ENCODE measurements around the gene HSD17B3. TPM values are rescaled to one million over a fixed set of nuclear protein-coding genes. Genes with fewer than 3 reads are reported as not detected.
"Not testable (repeated sequence)": the region's sequence is repeated elsewhere in the genome, so short reads cannot be mapped to it uniquely, and the experiment has no call there.

The HSD17B3 gene
- polyA plus RNA-seq, 1 donor = 1.9 TPM

DNA sequence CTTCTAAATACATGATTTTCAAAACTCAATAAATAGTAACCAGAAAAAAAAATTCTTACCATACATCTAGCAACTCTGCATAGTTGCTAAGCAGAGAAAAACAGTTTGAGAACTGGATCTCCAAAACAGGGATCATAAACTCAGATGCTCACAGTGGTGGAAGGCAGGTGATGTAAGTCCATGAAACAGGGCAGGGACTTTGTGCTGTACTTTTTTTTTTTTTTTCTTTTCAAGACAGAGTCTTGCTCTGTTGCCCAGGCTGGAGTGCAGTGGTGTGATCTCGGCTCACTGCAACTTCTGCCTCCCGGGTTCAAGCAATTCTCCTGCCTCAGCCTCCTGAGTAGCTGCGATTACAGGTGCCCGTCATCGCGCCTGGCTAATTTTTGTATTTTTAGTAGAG lies 5.0 kb upstream of the HSD17B3 start:
- not testable (repeated sequence) for H3K4me1 ChIP-seq (ENCODE audit: control insufficient read depth, insufficient read depth, low read length); H3K4me3 ChIP-seq (ENCODE audit: low read length); H3K9me3 ChIP-seq (ENCODE audit: control insufficient read depth, low read depth, low read length); H3K36me3 ChIP-seq (ENCODE audit: control insufficient read depth, insufficient read depth, low read length); DNase-seq; H3K27me3 ChIP-seq (ENCODE audit: control insufficient read depth, insufficient read depth, low read length); H3K27ac ChIP-seq (ENCODE audit: low read length)
- WGBS (ENCODE audit: insufficient coverage, low lambda C conversion rate) = no CpG with 5 or more reads among the region's 6 CpGs

DNA sequence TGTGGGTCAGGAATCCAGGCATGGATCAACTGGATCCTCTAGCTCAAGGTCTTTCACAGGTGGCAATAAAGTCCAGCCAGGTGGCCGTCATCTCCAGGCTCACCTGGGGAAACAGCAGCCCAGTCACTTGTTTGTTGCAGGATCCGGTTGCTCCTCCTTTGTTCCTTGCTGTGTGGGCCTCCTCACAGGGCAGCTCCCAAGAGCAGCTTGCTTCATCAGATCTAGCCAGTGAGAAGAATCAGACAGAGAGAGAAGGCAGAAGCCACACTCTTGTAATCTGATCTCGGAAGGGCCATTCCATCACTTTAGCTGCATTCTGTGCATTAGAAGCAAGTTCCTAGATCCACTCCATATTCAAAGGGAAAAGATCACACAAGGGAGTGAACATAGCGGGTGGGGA lies 3.2 kb upstream of the HSD17B3 start:
- Histone ChIP-seq H3K27ac (ENCODE audit: low read length) (no peak overlapping the region), H3K36me3 (ENCODE audit: control insufficient read depth, insufficient read depth, low read length) (no peaks in the 10 kb centered on the region), H3K9me3 (ENCODE audit: control insufficient read depth, low read depth, low read length) (no peaks in the 10 kb centered on the region), H3K4me1 (ENCODE audit: control insufficient read depth, insufficient read depth, low read length) (no peaks in the 10 kb centered on the region), H3K27me3 (ENCODE audit: control insufficient read depth, insufficient read depth, low read length) (no peaks in the 10 kb centered on the region), H3K4me3 (ENCODE audit: low read length) (no peak overlapping the region)
- 76% methylated on average over 2 of the region's 4 CpGs for WGBS (ENCODE audit: insufficient coverage, low lambda C conversion rate)
- DNase-seq = no peak

DNA sequence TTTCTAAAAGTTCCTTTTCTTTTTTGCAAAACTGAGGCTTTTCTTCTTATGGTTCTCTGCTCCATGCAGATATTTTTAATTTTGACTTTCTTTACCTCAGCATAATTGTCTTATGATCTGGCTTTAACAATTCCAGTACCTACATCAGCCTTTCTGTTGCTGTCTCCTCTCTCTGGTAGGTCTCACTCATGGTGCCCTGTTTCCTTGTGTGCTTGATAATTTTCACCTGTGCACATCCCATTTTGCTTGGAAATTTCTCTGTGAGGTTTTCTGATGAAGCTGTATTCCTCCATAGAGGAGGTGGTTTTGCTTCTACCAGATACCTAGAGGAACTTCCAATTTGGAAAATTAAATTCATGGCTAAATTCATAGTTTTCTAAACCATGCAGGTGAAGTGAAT lies 2.3 kb upstream of the HSD17B3 start:
- H3K4me3 ChIP-seq (ENCODE audit: low read length) = no peak overlapping the region
- no peaks in the 10 kb centered on the region for H3K36me3 ChIP-seq (ENCODE audit: control insufficient read depth, insufficient read depth, low read length)
- no peaks in the 10 kb centered on the region for H3K4me1 ChIP-seq (ENCODE audit: control insufficient read depth, insufficient read depth, low read length)
- no peaks in the 10 kb centered on the region for H3K9me3 ChIP-seq (ENCODE audit: control insufficient read depth, low read depth, low read length)
- no peaks in the 10 kb centered on the region for H3K27me3 ChIP-seq (ENCODE audit: control insufficient read depth, insufficient read depth, low read length)
- no peak for DNase-seq
- no peak overlapping the region for H3K27ac ChIP-seq (ENCODE audit: low read length)

DNA sequence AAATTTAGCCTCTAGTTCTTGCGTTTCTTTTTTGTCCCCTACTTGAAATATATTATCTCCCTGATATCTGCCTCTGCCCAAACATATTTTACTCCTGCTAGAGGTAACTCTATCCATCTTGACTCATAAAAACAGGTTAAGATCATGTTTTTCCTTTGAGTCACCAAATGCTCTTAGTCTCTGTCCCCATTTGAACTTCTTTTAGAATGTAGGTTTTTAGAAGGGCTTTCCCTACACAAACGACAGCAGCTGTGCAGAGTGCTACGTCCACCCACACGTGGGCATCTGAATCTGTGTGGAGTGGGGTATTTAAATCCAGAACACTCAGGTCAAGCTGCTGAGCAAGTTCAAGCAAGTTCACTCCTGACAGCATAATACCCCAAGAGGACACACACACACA lies 2.2 kb downstream of the HSD17B3 start:
- no peaks in the 10 kb centered on the region for H3K27me3 ChIP-seq (ENCODE audit: control insufficient read depth, insufficient read depth, low read length)
- no peak overlapping the region for H3K4me3 ChIP-seq (ENCODE audit: low read length)
- 83% methylated on average over 1 of the region's 4 CpGs for WGBS (ENCODE audit: insufficient coverage, low lambda C conversion rate)
- no peaks in the 10 kb centered on the region for H3K36me3 ChIP-seq (ENCODE audit: control insufficient read depth, insufficient read depth, low read length)
- no peak for DNase-seq
- H3K4me1 ChIP-seq (ENCODE audit: control insufficient read depth, insufficient read depth, low read length) = no peaks in the 10 kb centered on the region
- H3K9me3 ChIP-seq (ENCODE audit: control insufficient read depth, low read depth, low read length) = no peaks in the 10 kb centered on the region
- H3K27ac ChIP-seq (ENCODE audit: low read length) = no peak overlapping the region

DNA sequence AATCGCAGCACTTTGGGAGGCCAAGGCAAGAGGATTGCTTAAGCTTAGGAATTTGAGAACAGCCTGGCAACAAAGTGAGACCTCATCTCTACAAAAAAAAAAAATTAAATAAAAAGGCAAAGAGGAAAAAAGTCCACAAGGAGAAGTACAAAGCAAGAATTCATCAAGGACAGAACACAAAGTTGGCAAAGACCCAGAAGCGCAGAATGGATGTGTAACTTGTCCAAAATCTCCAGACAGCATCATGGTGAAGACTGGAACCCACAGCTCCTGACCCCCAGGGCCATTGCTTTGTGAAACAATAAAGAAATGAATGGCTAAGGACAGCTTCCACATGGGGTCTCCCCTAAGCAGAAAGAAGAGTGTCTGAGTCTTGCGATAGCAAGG lies 7.8 kb downstream of the HSD17B3 start:
- no peak overlapping the region for H3K4me3 ChIP-seq (ENCODE audit: low read length)
- H3K4me1 ChIP-seq (ENCODE audit: control insufficient read depth, insufficient read depth, low read length) = no peaks in the 10 kb centered on the region
- 100% methylated on average over 1 of the region's 3 CpGs for WGBS (ENCODE audit: insufficient coverage, low lambda C conversion rate)
- no peaks in the 10 kb centered on the region for H3K36me3 ChIP-seq (ENCODE audit: control insufficient read depth, insufficient read depth, low read length)
- H3K27ac ChIP-seq (ENCODE audit: low read length) = no peak overlapping the region
- DNase-seq = no peak
- no peaks in the 10 kb centered on the region for H3K27me3 ChIP-seq (ENCODE audit: control insufficient read depth, insufficient read depth, low read length)
- no peaks in the 10 kb centered on the region for H3K9me3 ChIP-seq (ENCODE audit: control insufficient read depth, low read depth, low read length)

DNA sequence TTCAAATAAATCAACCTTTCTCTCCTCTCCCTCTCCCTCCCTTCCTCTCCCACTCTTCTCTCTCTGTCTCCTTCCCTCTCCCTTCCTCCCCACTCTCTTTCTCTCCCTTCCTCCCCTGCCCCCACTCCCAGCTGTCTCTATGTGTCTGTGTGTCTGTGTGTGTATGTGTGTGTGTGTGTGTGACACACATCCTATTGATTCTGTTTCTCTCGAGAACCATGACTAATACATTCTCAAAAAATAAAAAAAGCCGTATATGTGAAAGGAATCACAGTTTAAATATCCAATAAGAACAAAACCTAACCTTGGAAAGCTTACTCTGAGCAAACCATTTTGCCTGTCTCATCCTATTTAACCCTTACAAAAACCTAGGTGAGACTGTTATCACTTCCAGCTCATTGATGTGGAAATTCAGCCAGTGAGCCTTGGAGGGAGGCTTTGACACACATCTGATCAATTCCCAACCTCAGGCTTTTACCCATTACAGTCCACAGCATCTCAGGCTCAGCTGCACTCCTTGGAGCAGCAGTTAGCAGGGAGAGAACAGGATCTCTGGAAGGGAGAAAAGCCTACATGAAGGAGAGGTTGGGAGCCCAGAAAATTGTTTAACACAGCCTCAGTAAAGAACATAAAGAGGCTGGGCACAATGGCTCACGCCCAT lies 8.3 kb downstream of the HSD17B3 start:
- Histone ChIP-seq H3K27me3 (ENCODE audit: control insufficient read depth, insufficient read depth, low read length) (no peaks in the 10 kb centered on the region), H3K4me3 (ENCODE audit: low read length) (no peak overlapping the region), H3K36me3 (ENCODE audit: control insufficient read depth, insufficient read depth, low read length) (no peaks in the 10 kb centered on the region), H3K27ac (ENCODE audit: low read length) (no peak overlapping the region), H3K9me3 (ENCODE audit: control insufficient read depth, low read depth, low read length) (no peaks in the 10 kb centered on the region), H3K4me1 (ENCODE audit: control insufficient read depth, insufficient read depth, low read length) (no peaks in the 10 kb centered on the region)
- 75% methylated on average over 3 of the region's 3 CpGs for WGBS (ENCODE audit: insufficient coverage, low lambda C conversion rate)
- no peak for DNase-seq

DNA sequence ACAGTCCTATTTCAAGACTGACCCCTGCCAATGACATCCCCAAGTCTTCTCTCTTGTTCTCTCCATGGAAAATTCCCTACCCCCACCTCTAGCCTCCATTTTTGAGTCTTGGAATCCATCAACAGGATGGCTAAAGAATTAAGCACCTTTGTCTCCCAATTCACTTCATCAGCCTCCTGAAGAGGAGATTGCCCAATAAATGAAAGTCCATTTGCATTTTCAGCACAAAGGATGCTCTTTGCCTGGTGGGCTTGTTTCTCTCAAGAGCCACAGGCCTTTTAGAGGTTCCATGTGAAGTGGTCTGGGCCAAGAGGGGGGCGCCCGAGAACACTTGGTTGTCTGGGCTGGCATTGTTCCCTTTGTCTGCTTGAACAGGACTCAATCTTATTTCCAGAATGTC lies 12.6 kb downstream of the HSD17B3 start:
- Histone ChIP-seq H3K9me3 (ENCODE audit: control insufficient read depth, low read depth, low read length) (no peaks in the 10 kb centered on the region), H3K36me3 (ENCODE audit: control insufficient read depth, insufficient read depth, low read length) (no peaks in the 10 kb centered on the region), H3K27ac (ENCODE audit: low read length) (no peak overlapping the region), H3K4me1 (ENCODE audit: control insufficient read depth, insufficient read depth, low read length) (no peaks in the 10 kb centered on the region), H3K4me3 (ENCODE audit: low read length) (no peak overlapping the region), H3K27me3 (ENCODE audit: control insufficient read depth, insufficient read depth, low read length) (no peaks in the 10 kb centered on the region)
- DNase-seq = no peak
- no CpG with 5 or more reads among the region's 2 CpGs for WGBS (ENCODE audit: insufficient coverage, low lambda C conversion rate)

DNA sequence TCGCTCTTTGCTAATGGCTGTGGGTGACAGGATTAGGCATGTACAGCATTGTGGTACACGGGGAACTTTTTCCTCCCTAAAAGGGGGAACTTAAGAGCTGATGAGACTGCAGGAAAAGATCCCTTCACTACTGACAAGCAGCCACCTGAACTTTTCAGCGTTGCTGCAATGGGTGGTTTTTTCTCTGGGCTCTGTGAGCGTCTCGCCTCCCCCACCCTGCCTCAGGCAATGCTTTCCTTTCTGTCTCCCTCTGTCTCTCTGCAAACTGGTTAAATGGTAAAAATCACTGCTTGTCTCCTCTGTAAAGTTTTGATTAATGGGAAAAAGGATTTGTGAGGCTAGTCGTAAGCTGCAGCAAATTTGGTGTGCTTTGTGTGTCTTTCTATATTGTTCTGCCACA lies 20.3 kb downstream of the HSD17B3 start:
- H3K27ac ChIP-seq (ENCODE audit: low read length) = no peak overlapping the region
- 67% methylated on average over 2 of the region's 6 CpGs for WGBS (ENCODE audit: insufficient coverage, low lambda C conversion rate)

DNA sequence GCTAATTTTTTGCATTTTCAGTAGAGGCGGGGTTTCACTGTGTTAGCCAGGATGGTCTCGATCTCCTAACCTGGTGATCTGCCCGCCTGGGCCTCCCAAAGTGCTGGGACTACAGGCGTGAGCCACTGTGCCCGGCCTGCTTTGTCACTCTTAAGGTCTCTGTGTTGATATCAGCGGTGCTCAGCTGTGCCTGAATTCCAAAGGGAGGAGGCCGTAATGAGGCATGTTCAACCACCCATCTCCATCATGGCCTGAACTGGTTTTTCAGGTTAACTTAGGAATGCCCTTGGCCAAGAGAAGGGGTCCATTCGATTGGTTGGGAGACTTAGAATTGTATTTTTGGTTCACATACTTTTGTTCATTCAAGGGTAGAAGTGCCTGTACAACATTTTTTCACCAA lies 22.0 kb downstream of the HSD17B3 start:
- WGBS (ENCODE audit: insufficient coverage, low lambda C conversion rate) = no CpG with 5 or more reads among the region's 8 CpGs
- Histone ChIP-seq H3K27ac (ENCODE audit: low read length) (no peak overlapping the region), H3K36me3 (ENCODE audit: control insufficient read depth, insufficient read depth, low read length) (no peaks in the 10 kb centered on the region), H3K4me3 (ENCODE audit: low read length) (no peak overlapping the region), H3K9me3 (ENCODE audit: control insufficient read depth, low read depth, low read length) (peaks cover 9% of the 10 kb centered on the region), H3K4me1 (ENCODE audit: control insufficient read depth, insufficient read depth, low read length) (no peaks in the 10 kb centered on the region), H3K27me3 (ENCODE audit: control insufficient read depth, insufficient read depth, low read length) (no peaks in the 10 kb centered on the region)
- no peak for DNase-seq

More for the DNA sequence above, 20.3 kb downstream of the HSD17B3 start:
- DNase-seq = no peak
- Histone ChIP-seq H3K27me3 (ENCODE audit: control insufficient read depth, insufficient read depth, low read length) (no peaks in the 10 kb centered on the region), H3K4me3 (ENCODE audit: low read length) (no peak overlapping the region), H3K36me3 (ENCODE audit: control insufficient read depth, insufficient read depth, low read length) (no peaks in the 10 kb centered on the region), H3K9me3 (ENCODE audit: control insufficient read depth, low read depth, low read length) (no peaks in the 10 kb centered on the region), H3K4me1 (ENCODE audit: control insufficient read depth, insufficient read depth, low read length) (no peaks in the 10 kb centered on the region)

DNA sequence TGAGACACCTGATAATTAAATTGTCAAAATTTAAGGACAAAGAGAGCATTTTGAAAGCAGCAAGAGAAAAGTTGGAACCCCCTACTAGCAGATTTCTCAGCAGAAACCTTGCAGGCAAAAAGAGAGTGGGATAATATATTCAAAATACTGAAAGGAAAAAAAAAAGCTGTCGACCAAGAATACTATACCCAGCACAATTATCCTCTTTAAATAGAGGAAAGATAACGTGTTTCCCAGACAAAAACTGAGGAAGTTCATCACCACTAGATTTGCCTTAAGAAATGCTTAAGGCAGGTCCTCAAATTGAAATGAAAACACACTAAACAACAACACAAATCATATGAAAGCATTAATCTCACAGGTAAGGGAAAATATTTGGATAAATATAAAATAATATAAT lies 27.0 kb downstream of the HSD17B3 start:
- no peak overlapping the region for H3K4me3 ChIP-seq (ENCODE audit: low read length)
- H3K27me3 ChIP-seq (ENCODE audit: control insufficient read depth, insufficient read depth, low read length) = no peaks in the 10 kb centered on the region
- no peaks in the 10 kb centered on the region for H3K4me1 ChIP-seq (ENCODE audit: control insufficient read depth, insufficient read depth, low read length)
- peaks cover 11% of the 10 kb centered on the region for H3K9me3 ChIP-seq (ENCODE audit: control insufficient read depth, low read depth, low read length)
- no CpG with 5 or more reads among the region's 2 CpGs for WGBS (ENCODE audit: insufficient coverage, low lambda C conversion rate)
- no peak for DNase-seq
- H3K36me3 ChIP-seq (ENCODE audit: control insufficient read depth, insufficient read depth, low read length) = no peaks in the 10 kb centered on the region
- no peak overlapping the region for H3K27ac ChIP-seq (ENCODE audit: low read length)

DNA sequence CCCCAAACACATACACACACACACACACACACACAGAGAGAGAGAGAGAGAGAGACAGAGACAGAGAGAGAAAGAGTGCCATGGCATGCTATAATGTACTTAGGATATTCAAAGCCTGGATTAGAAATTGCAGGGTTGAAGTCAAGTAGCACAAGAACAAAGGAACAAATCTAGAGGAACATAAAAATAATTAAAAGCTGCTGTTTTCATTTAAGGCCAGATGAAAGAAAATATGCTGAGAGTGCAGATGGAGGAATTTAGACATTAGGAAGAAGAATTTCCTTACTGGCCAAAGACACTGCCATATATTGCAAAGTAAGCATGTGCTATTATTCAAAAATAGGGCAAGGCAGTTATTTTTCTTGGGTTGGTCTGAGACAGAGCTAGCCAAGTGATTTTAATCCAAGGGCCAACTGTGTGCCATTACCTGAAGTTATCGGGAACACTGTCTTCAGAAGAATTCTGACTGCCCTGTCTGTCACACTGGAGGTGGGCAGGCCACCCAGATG lies 31.7 kb downstream of the HSD17B3 start:
- DNase-seq = no peak
- Histone ChIP-seq H3K4me1 (ENCODE audit: control insufficient read depth, insufficient read depth, low read length) (no peaks in the 10 kb centered on the region), H3K36me3 (ENCODE audit: control insufficient read depth, insufficient read depth, low read length) (no peaks in the 10 kb centered on the region), H3K4me3 (ENCODE audit: low read length) (no peak overlapping the region), H3K9me3 (ENCODE audit: control insufficient read depth, low read depth, low read length) (peaks cover 5% of the 10 kb centered on the region), H3K27me3 (ENCODE audit: control insufficient read depth, insufficient read depth, low read length) (no peaks in the 10 kb centered on the region), H3K27ac (ENCODE audit: low read length) (no peak overlapping the region)
- WGBS (ENCODE audit: insufficient coverage, low lambda C conversion rate) = no CpG with 5 or more reads among the region's 1 CpG

Measured in large intestine (tissue), 3 donors.